ENCODE data around the gene MON1A. TPM values are rescaled to one million over a fixed set of nuclear protein-coding genes. Genes with fewer than 3 reads are reported as not detected.

MON1A gene
- total RNA-seq, 1 experiment from 2014 or later, result 9.0 TPM

DNA sequence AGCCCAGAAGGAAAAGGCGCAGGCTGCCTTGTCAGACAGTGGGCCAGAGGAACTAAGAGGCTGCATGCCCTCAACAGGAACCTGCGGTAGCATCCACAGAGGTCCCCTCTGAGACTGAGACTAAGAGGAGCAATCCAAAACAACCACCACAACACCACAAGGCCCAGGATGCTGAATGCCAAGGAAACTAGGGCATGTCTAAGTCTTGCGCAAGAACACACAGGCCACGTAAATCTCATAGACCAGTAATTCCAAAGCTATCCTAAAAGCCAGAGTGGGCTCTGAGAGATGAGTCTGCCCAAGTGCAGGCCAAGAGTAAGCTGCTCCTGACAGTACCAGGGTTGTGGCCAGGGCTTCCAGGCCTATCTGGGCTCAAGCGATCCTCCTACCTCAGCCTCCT is 12.9 kb downstream of the MON1A start:
- no peaks in the 10 kb centered on the region for H3K9me2 ChIP-seq (ENCODE audit: insufficient read depth)
- H3K9ac ChIP-seq (ENCODE audit: low read length), result no peak overlapping the region
- H3K4me1 ChIP-seq (ENCODE audit: control insufficient read depth in 1 of 2, insufficient read depth in 2 of 2, low read length in 2 of 2), result no peaks in the 10 kb centered on the region
- CTCF ChIA-PET, result no interaction called here
- ATAC-seq, result no peak
- no peak overlapping the region for H3K27ac ChIP-seq (ENCODE audit: low read depth, low read length)
- RAD21 ChIA-PET (ENCODE audit: low non-redundant PET in 1 of 2, low total read pairs in 2 of 2, uncharacterized antibody in 2 of 2, unreplicated experiment in 2 of 2), result no interaction called here
- POLR2A ChIA-PET, result no interaction called here
- no peak for DNase-seq (ENCODE audit: low read depth, low spot score)
- no peaks in the 10 kb centered on the region for H4K20me1 ChIP-seq (ENCODE audit: insufficient read depth)
- no peaks in the 10 kb centered on the region for H3K79me2 ChIP-seq (ENCODE audit: insufficient read depth, low read length)
- no peak overlapping the region for H3K4me2 ChIP-seq (ENCODE audit: low read length)
- BruUV-seq (replicated peaks), result no TSS peak
- no peaks in the 10 kb centered on the region for H3K27me3 ChIP-seq (ENCODE audit: insufficient read depth, low read length)
- intact Hi-C loops (cut with micrococcal nuclease), result no loop called here
- no peak for TF ChIP-seq ATF3 (IDR thresholded peaks at IDR 0.05)
- TF ChIP-seq, protein P1, sequence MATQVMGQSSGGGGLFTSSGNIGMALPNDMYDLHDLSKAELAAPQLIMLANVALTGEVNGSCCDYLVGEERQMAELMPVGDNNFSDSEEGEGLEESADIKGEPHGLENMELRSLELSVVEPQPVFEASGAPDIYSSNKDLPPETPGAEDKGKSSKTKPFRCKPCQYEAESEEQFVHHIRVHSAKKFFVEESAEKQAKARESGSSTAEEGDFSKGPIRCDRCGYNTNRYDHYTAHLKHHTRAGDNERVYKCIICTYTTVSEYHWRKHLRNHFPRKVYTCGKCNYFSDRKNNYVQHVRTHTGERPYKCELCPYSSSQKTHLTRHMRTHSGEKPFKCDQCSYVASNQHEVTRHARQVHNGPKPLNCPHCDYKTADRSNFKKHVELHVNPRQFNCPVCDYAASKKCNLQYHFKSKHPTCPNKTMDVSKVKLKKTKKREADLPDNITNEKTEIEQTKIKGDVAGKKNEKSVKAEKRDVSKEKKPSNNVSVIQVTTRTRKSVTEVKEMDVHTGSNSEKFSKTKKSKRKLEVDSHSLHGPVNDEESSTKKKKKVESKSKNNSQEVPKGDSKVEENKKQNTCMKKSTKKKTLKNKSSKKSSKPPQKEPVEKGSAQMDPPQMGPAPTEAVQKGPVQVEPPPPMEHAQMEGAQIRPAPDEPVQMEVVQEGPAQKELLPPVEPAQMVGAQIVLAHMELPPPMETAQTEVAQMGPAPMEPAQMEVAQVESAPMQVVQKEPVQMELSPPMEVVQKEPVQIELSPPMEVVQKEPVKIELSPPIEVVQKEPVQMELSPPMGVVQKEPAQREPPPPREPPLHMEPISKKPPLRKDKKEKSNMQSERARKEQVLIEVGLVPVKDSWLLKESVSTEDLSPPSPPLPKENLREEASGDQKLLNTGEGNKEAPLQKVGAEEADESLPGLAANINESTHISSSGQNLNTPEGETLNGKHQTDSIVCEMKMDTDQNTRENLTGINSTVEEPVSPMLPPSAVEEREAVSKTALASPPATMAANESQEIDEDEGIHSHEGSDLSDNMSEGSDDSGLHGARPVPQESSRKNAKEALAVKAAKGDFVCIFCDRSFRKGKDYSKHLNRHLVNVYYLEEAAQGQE (IDR thresholded peaks at IDR 0.05; ENCODE audit: low read depth), result no peak
- TF ChIP-seq JUND (IDR thresholded peaks at IDR 0.05), result no peak
- no peak for TF ChIP-seq ZNF274 (IDR thresholded peaks at IDR 0.05; ENCODE audit: low read depth, low read length)
- H3K36me3 ChIP-seq (ENCODE audit: control insufficient read depth in 1 of 2, insufficient read depth in 2 of 2, low read length in 2 of 2), result no peaks in the 10 kb centered on the region
- no peaks in the 10 kb centered on the region for H3K9me3 ChIP-seq (ENCODE audit: control insufficient read depth in 1 of 2, insufficient read depth in 1 of 2, low read depth in 1 of 2, low read length in 2 of 2)
- H2AFZ ChIP-seq (ENCODE audit: low read depth, low read length, poor library complexity, severe bottlenecking), result no peak overlapping the region
- no peak overlapping the region for H3K4me3 ChIP-seq (replicated peaks in 1 of 2; ENCODE audit: low read depth in 1 of 2, low read length in 2 of 2)

- DNase-seq (ENCODE audit: low read depth, low spot score), result no peak
- Histone ChIP-seq H3K36me3 (ENCODE audit: control insufficient read depth in 1 of 2, insufficient read depth in 2 of 2, low read length in 2 of 2) (0 out of 4 replicates have a peak, but pooled peaks cover 0 to 3% of the 10 kb centered on the region in 2 experiments), H2AFZ (ENCODE audit: low read depth, low read length, poor library complexity, severe bottlenecking) (no peak overlapping the region), H4K20me1 (ENCODE audit: insufficient read depth) (no peaks in the 10 kb centered on the region), H3K4me2 (ENCODE audit: low read length) (no peak overlapping the region), H3K9ac (ENCODE audit: low read length) (no peak overlapping the region), H3K4me3 (replicated peaks in 1 of 2; ENCODE audit: low read depth in 1 of 2, low read length in 2 of 2) (no peak overlapping the region), H3K79me2 (ENCODE audit: insufficient read depth, low read length) (no peaks in the 10 kb centered on the region), H3K9me2 (ENCODE audit: insufficient read depth) (no peaks in the 10 kb centered on the region), H3K27me3 (ENCODE audit: insufficient read depth, low read length) (no peaks in the 10 kb centered on the region), H3K9me3 (ENCODE audit: control insufficient read depth in 1 of 2, insufficient read depth in 1 of 2, low read depth in 1 of 2, low read length in 2 of 2) (no peaks in the 10 kb centered on the region), H3K27ac (ENCODE audit: low read depth, low read length) (no peak overlapping the region), H3K4me1 (ENCODE audit: control insufficient read depth in 1 of 2, insufficient read depth in 2 of 2, low read length in 2 of 2) (no peaks in the 10 kb centered on the region)
- TF ChIP-seq ZNF274 (IDR thresholded peaks at IDR 0.05; ENCODE audit: low read depth, low read length) (no peak), FOSL1 (IDR thresholded peaks at IDR 0.05; ENCODE audit: low read depth) (no peak), MAX (IDR thresholded peaks at IDR 0.05) (no peak), ELF1 (IDR thresholded peaks at IDR 0.05; ENCODE audit: borderline replicate concordance, low read depth) (no peak), EZH2phosphoT487 (IDR thresholded peaks at IDR 0.05; ENCODE audit: borderline replicate concordance) (no peak), SRF (IDR thresholded peaks at IDR 0.05; ENCODE audit: low read depth) (no peak), SIN3A (IDR thresholded peaks at IDR 0.05; ENCODE audit: low read depth) (no peak), CEBPB (IDR thresholded peaks at IDR 0.05; ENCODE audit: low read depth) (no peak), CTCF (IDR thresholded peaks at IDR 0.05 in 2 of 3, conservative IDR thresholded peaks at IDR 0.05 in 1 of 3; ENCODE audit: borderline replicate concordance in 1 of 3, insufficient read depth in 1 of 3, low read depth in 2 of 3, low read length in 2 of 3) (no peak), EGR1 (IDR thresholded peaks at IDR 0.05; ENCODE audit: low read depth) (no peak)
- POLR2A ChIA-PET, result interaction anchor here (1.3 kb wide), 1 partner anchor 14 kb away, joined by 4 read pairs; the partner anchor contains the start of gene MON1A
- RAD21 ChIA-PET (ENCODE audit: low non-redundant PET in 1 of 2, low total read pairs in 2 of 2, uncharacterized antibody in 2 of 2, unreplicated experiment in 2 of 2), result no interaction called here
- intact Hi-C loops (cut with micrococcal nuclease), result no loop called here
- no peak for ATAC-seq
- BruUV-seq (replicated peaks), result no TSS peak
- CTCF ChIA-PET, result no interaction called here
Measured at GRCh38 chr3:49914906-49915305, 14.7 kb downstream of the MON1A start.
